Measurements from ENCODE around the gene GATA2.

GATA2 gene

DNA sequence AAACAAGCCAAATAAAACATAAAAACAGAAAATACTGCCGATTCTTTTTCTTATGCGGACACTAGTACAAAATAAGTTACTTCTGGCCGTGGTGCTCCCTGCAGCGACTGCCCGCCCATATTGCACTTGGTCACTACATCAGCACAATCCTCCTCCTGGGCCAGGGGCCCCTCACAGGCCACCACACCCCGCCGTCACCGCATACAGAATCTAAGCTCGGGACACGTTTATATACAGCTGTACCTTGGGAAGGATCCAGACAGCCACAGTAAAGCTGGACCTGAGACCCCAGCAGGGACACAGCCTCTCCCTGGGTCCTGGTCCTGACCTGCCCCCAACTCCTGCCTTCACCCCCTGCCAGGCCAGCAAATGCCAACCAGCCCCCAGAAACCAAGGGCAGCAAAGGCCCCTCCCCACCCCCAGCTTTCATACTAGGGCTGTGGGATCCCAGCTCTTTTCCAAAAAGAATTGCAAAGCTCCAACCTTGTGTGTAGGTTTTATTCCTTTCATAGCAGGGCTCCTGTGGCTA is 13.4 kb downstream of the GATA2 start:
- Histone ChIP-seq H3K4me3 (no peak overlapping the region), H3K27ac (no peak overlapping the region)
- TF ChIP-seq, protein P1, sequence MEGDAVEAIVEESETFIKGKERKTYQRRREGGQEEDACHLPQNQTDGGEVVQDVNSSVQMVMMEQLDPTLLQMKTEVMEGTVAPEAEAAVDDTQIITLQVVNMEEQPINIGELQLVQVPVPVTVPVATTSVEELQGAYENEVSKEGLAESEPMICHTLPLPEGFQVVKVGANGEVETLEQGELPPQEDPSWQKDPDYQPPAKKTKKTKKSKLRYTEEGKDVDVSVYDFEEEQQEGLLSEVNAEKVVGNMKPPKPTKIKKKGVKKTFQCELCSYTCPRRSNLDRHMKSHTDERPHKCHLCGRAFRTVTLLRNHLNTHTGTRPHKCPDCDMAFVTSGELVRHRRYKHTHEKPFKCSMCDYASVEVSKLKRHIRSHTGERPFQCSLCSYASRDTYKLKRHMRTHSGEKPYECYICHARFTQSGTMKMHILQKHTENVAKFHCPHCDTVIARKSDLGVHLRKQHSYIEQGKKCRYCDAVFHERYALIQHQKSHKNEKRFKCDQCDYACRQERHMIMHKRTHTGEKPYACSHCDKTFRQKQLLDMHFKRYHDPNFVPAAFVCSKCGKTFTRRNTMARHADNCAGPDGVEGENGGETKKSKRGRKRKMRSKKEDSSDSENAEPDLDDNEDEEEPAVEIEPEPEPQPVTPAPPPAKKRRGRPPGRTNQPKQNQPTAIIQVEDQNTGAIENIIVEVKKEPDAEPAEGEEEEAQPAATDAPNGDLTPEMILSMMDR (IDR thresholded peaks at IDR 0.05) = no peak
- no peak for DNase-seq (ENCODE audit: low spot score)

DNA sequence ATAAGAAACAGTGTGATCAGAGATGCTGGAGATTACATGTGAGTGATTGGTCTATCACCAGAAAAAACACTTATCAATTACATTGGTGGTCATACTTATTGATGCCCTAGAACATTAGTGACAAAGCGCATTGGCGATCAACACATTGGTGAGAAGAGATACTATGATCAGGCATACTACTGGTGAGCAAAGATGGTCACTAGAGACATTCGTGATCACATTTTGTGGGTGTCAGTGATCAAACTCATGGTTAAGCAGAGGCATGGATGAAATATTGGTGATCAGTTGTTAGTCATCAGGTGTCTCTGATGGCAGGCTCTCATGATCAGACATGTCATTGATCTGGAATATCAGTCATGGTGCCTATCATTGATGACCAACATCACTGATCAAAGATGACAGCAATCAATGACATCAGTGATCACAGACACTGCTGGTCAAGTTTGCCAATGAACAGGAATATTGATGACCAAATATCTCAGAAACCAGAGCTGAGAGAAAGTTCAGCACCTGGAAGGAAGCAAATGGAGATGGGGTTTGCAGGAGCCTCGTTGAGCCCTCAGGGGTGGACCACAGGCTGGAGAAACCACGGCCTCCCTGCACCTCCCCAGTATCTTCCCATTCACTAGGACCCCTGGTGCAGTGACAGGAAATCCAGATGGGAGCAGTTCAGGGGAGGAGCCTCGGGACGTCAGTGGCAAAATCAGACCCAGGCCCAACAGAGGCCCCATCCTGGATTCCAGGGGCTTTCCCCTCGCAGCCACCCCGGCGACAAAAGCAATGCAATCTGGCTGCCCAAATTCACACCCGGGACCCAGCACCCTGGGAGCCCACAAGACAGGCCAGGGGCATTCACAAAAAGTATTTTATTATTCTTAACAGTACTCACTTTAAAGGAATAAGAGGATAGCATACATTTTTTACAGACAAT is 14.2 kb downstream of the GATA2 start:
- TF ChIP-seq, protein P1 (IDR thresholded peaks at IDR 0.05) = no peak
- Histone ChIP-seq H3K4me3 (no peak overlapping the region), H3K27ac (no peak overlapping the region)
- DNase-seq (ENCODE audit: low spot score) = no peak

GRCh38 chr3:128476659-128477058 is 16.3 kb downstream of the GATA2 start:
- TF ChIP-seq, protein P1 (IDR thresholded peaks at IDR 0.05) = no peak
- Histone ChIP-seq H3K4me3 (no peak overlapping the region), H3K27ac (no peak overlapping the region)
- no peak for DNase-seq (ENCODE audit: low spot score)

DNA sequence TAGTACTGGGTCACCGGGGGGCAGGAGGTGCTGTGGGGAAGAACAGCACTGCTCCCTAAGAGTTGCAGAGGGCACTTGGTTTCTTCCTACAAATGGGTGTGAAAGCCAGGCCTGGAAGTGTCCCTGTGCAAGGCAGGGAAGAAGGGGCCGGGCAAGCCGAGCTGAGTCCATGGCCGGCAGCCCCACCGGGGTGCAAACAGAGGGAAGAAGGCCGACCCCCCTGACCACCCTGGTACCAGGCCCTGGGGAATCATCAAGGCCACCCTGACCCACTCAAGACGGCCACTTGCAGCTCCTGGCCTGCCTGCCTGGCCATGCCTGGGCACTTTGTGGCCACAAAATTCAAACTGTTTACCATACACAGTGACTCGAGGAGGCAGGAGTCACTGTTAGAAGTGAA is 17.6 kb downstream of the GATA2 start:
- TF ChIP-seq, protein P1 (IDR thresholded peaks at IDR 0.05) = no peak
- no peak overlapping the region for H3K4me3 ChIP-seq
- DNase-seq (ENCODE audit: low spot score) = no peak
- no peak overlapping the region for H3K27ac ChIP-seq

GRCh38 chr3:128473737-128474136 is 19.3 kb downstream of the GATA2 start:
- no peak overlapping the region for H3K27ac ChIP-seq
- TF ChIP-seq, protein P1 (IDR thresholded peaks at IDR 0.05) = no peak
- no peak for DNase-seq (ENCODE audit: low spot score)
- H3K4me3 ChIP-seq = no peak overlapping the region

GRCh38 chr3:128473180-128473519 is 19.9 kb downstream of the GATA2 start:
- H3K27ac ChIP-seq = no peak overlapping the region
- no peak overlapping the region for H3K4me3 ChIP-seq
- no peak for DNase-seq (ENCODE audit: low spot score)
- TF ChIP-seq, protein P1 (IDR thresholded peaks at IDR 0.05) = no peak

Data from coronary artery (tissue), 2 donors.